ENCODE measurements around the gene DIO1.

DIO1 gene

GRCh38 chr1:53894644-53895043 is 657 bp downstream of the DIO1 start:
- H3K36me3 ChIP-seq (ENCODE audit: insufficient read depth, low read length): no peaks in the 10 kb centered on the region
- H3K4me3 ChIP-seq (ENCODE audit: low read depth, low read length): no peak overlapping the region
- peaks cover 25% of the 10 kb centered on the region for H3K4me1 ChIP-seq (ENCODE audit: control insufficient read depth, insufficient read depth, low read length, unreplicated experiment)
- no peaks in the 10 kb centered on the region for H3K27me3 ChIP-seq (ENCODE audit: insufficient read depth, low read length)
- no peak overlapping the region for H3K27ac ChIP-seq (ENCODE audit: low read depth, low read length)
- no peak overlapping the region for H2AFZ ChIP-seq (ENCODE audit: low read length, unreplicated experiment)
- H3K79me2 ChIP-seq (ENCODE audit: control insufficient read depth, insufficient read depth, low read length, unreplicated experiment): no peaks in the 10 kb centered on the region

DNA sequence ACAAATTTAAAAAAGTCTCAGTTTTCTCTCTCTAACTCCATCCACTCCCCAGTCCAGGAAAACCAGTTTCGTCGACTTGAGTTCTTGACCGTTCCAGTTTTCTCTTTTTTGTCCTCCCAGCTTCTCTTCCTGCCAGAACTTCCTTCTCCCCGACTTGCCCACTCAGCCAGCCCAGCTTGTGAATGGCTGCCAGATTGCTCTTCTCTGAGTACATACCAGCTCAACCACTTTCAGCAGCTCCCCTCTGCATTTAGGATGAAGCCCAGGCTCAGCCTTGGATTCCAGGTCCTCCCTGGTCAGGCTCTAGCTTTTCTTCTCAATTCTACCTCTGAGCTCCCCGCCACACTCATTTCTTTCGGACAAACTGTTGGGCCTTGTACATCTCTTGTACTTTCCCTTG is 1.4 kb downstream of the DIO1 start:
- Histone ChIP-seq H3K27ac (ENCODE audit: low read depth, low read length) (no peak overlapping the region), H3K27me3 (ENCODE audit: insufficient read depth, low read length) (no peaks in the 10 kb centered on the region), H3K4me1 (ENCODE audit: control insufficient read depth, insufficient read depth, low read length, unreplicated experiment) (peaks cover 27% of the 10 kb centered on the region), H3K79me2 (ENCODE audit: control insufficient read depth, insufficient read depth, low read length, unreplicated experiment) (no peaks in the 10 kb centered on the region), H2AFZ (ENCODE audit: low read length, unreplicated experiment) (no peak overlapping the region), H3K36me3 (ENCODE audit: insufficient read depth, low read length) (no peaks in the 10 kb centered on the region), H3K4me3 (ENCODE audit: low read depth, low read length) (no peak overlapping the region)

GRCh38 chr1:53896635-53897229 is 2.7 kb downstream of the DIO1 start:
- H3K36me3 ChIP-seq (ENCODE audit: insufficient read depth, low read length): no peaks in the 10 kb centered on the region
- no peaks in the 10 kb centered on the region for H3K79me2 ChIP-seq (ENCODE audit: control insufficient read depth, insufficient read depth, low read length, unreplicated experiment)
- H3K27ac ChIP-seq (ENCODE audit: low read depth, low read length): peak overlapping the region; percentile 36
- peaks cover 20% of the 10 kb centered on the region for H3K4me1 ChIP-seq (ENCODE audit: control insufficient read depth, insufficient read depth, low read length, unreplicated experiment)
- no peak overlapping the region for H2AFZ ChIP-seq (ENCODE audit: low read length, unreplicated experiment)
- H3K27me3 ChIP-seq (ENCODE audit: insufficient read depth, low read length): no peaks in the 10 kb centered on the region
- no peak overlapping the region for H3K4me3 ChIP-seq (ENCODE audit: low read depth, low read length)

GRCh38 chr1:53899206-53899628 is 5.2 kb downstream of the DIO1 start:
- Histone ChIP-seq H3K27ac (ENCODE audit: low read depth, low read length) (no peak overlapping the region), H3K79me2 (ENCODE audit: control insufficient read depth, insufficient read depth, low read length, unreplicated experiment) (no peaks in the 10 kb centered on the region), H3K4me3 (ENCODE audit: low read depth, low read length) (no peak overlapping the region), H2AFZ (ENCODE audit: low read length, unreplicated experiment) (no peak overlapping the region), H3K27me3 (ENCODE audit: insufficient read depth, low read length) (no peaks in the 10 kb centered on the region), H3K36me3 (ENCODE audit: insufficient read depth, low read length) (no peaks in the 10 kb centered on the region), H3K4me1 (ENCODE audit: control insufficient read depth, insufficient read depth, low read length, unreplicated experiment) (peaks cover 20% of the 10 kb centered on the region)

DNA sequence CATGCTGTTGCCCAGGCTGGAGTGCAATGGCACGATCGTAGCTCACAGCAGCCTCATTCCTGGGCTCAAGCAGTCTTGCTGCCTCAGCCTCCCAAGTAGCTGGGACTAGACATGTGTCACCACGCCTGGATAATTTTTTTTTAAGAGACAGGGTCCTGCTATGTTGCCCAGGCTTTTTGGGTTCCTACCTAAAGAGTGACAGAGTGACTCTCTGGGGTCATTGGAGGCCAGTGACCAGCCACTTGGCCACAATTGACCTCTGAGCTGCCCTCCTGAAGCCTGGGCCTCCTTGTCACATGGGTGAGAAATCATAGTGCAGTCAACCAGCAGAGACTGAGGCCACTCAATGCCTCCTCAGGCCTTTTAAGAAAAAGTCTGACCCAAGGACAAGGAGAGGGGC is 5.7 kb downstream of the DIO1 start:
- Histone ChIP-seq H3K27me3 (ENCODE audit: insufficient read depth, low read length) (no peaks in the 10 kb centered on the region), H3K4me3 (ENCODE audit: low read depth, low read length) (no peak overlapping the region), H2AFZ (ENCODE audit: low read length, unreplicated experiment) (no peak overlapping the region), H3K4me1 (ENCODE audit: control insufficient read depth, insufficient read depth, low read length, unreplicated experiment) (peaks cover 20% of the 10 kb centered on the region), H3K36me3 (ENCODE audit: insufficient read depth, low read length) (no peaks in the 10 kb centered on the region), H3K79me2 (ENCODE audit: control insufficient read depth, insufficient read depth, low read length, unreplicated experiment) (no peaks in the 10 kb centered on the region), H3K27ac (ENCODE audit: low read depth, low read length) (no peak overlapping the region)

DNA sequence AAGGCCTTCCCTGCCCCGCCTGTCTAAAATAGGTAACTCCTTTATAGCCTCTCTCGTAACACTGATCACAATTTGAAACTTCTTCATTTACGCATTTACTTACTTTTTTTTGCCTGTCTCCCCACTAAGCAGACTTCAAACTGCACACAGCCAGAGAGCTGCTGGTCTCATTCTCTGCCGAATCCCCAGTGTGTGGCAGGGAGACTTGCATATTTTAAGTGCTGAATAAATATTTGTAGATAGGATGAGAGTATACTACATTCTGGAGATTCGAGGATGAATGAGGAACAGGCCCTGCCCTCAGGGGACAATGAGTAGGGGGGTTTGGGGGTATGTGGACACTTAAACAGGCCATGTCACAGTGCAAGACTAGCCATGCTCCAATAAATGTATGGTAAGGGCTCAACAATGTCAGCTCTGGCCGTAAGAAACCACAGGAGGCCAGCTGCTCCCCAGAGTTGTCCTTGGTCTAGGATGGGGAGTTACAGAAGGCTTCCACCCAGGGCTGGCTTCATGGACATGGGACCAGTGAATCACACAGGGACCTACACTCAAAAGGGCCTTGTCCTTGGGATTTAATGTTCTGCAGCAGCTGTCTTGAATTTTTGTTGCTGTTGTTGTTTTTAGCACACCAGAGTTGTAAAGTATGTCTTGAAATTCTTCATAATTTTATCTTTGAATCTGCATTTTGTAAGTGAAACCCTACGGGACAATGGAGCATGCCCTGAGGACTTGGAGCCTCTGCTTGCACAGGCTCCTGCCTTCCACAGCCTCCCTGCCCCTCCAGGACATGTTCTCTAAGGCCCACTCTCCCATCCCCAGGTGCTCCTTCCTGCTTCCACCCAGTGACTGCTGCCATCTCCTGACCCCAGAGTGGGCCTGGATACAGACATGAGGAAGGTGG is 8.5 kb downstream of the DIO1 start:
- Histone ChIP-seq H3K79me2 (ENCODE audit: control insufficient read depth, insufficient read depth, low read length, unreplicated experiment) (no peaks in the 10 kb centered on the region), H3K27ac (ENCODE audit: low read depth, low read length) (no peak overlapping the region), H3K4me3 (ENCODE audit: low read depth, low read length) (no peak overlapping the region), H3K4me1 (ENCODE audit: control insufficient read depth, insufficient read depth, low read length, unreplicated experiment) (peaks cover 13% of the 10 kb centered on the region), H3K36me3 (ENCODE audit: insufficient read depth, low read length) (no peaks in the 10 kb centered on the region), H2AFZ (ENCODE audit: low read length, unreplicated experiment) (no peak overlapping the region), H3K27me3 (ENCODE audit: insufficient read depth, low read length) (no peaks in the 10 kb centered on the region)

DNA sequence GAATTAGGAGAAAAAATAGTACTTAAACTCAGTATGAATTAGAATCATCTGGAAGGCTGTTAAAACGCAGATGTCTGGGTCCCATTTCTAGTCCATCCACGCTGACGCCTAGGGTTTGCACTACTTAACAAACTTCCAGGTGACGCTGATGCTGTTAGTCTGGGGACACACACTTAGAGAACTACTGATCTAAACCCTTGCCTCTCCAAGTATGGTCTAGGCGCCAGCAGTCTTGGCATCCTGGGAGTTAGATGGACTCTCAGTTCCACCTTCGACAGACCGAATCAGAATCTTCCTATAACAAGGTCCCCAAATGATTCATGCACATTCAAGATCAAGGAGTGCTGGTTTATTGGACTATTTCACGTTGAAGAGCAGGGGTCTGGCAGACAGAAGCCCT is 11.5 kb downstream of the DIO1 start:
- no peaks in the 10 kb centered on the region for H3K27me3 ChIP-seq (ENCODE audit: insufficient read depth, low read length)
- no peaks in the 10 kb centered on the region for H3K79me2 ChIP-seq (ENCODE audit: control insufficient read depth, insufficient read depth, low read length, unreplicated experiment)
- no peaks in the 10 kb centered on the region for H3K4me1 ChIP-seq (ENCODE audit: control insufficient read depth, insufficient read depth, low read length, unreplicated experiment)
- no peak overlapping the region for H3K27ac ChIP-seq (ENCODE audit: low read depth, low read length)
- H3K36me3 ChIP-seq (ENCODE audit: insufficient read depth, low read length): no peaks in the 10 kb centered on the region
- no peak overlapping the region for H3K4me3 ChIP-seq (ENCODE audit: low read depth, low read length)
- H2AFZ ChIP-seq (ENCODE audit: low read length, unreplicated experiment): no peak overlapping the region

DNA sequence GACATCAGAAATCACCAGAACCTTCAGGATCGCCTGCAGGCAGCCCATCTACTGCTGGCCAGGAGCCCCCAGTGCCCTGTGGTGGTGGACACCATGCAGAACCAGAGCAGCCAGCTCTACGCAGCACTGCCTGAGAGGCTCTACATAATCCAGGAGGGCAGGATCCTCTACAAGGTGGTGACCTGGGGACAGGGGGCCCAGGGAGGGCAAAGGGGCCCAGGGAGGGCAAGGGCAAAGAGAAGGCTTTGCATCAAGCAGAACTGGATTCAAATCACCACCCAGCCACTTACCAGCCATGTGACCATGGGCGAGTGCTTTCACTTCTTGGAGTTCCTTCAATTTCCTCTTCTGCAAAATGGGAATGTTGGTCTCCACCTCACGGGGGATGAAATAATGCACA is 12.1 kb downstream of the DIO1 start:
- H2AFZ ChIP-seq (ENCODE audit: low read length, unreplicated experiment): no peak overlapping the region
- no peak overlapping the region for H3K27ac ChIP-seq (ENCODE audit: low read depth, low read length)
- no peak overlapping the region for H3K4me3 ChIP-seq (ENCODE audit: low read depth, low read length)
- H3K4me1 ChIP-seq (ENCODE audit: control insufficient read depth, insufficient read depth, low read length, unreplicated experiment): no peaks in the 10 kb centered on the region
- H3K36me3 ChIP-seq (ENCODE audit: insufficient read depth, low read length): no peaks in the 10 kb centered on the region
- H3K79me2 ChIP-seq (ENCODE audit: control insufficient read depth, insufficient read depth, low read length, unreplicated experiment): no peaks in the 10 kb centered on the region
- H3K27me3 ChIP-seq (ENCODE audit: insufficient read depth, low read length): no peaks in the 10 kb centered on the region

DNA sequence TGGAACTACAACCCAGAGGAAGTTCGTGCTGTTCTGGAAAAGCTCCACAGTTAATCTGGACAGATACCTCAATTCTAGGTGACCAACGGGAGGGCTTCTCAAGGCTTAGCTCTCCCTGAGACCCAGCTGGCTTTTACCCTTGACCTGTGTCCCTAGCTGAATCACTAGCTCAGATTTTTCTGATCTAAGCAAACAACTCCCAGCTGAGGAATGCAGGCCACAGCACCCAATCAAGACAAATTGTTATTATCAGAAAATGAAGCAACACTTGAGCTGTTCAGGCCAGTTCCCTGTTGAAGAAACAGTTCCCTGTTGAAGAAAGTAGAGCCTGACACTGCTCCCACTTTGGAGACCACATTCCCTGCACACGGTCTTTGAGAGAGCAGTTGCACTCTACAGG is 16.0 kb downstream of the DIO1 start:
- Histone ChIP-seq H3K4me1 (ENCODE audit: control insufficient read depth, insufficient read depth, low read length, unreplicated experiment) (no peaks in the 10 kb centered on the region), H3K27ac (ENCODE audit: low read depth, low read length) (no peak overlapping the region)

GRCh38 chr1:53911442-53911841 is 17.5 kb downstream of the DIO1 start:
- H2AFZ ChIP-seq (ENCODE audit: low read length, unreplicated experiment): no peak overlapping the region
- no peaks in the 10 kb centered on the region for H3K27me3 ChIP-seq (ENCODE audit: insufficient read depth, low read length)
- no peak overlapping the region for H3K4me3 ChIP-seq (ENCODE audit: low read depth, low read length)
- H3K4me1 ChIP-seq (ENCODE audit: control insufficient read depth, insufficient read depth, low read length, unreplicated experiment): no peaks in the 10 kb centered on the region
- H3K27ac ChIP-seq (ENCODE audit: low read depth, low read length): no peak overlapping the region
- H3K79me2 ChIP-seq (ENCODE audit: control insufficient read depth, insufficient read depth, low read length, unreplicated experiment): no peaks in the 10 kb centered on the region
- H3K36me3 ChIP-seq (ENCODE audit: insufficient read depth, low read length): 0 out of 2 replicates have a peak, but pooled peaks cover 5% of the 10 kb centered on the region

More for the DNA sequence above, 16.0 kb downstream of the DIO1 start:
- Histone ChIP-seq H2AFZ (ENCODE audit: low read length, unreplicated experiment) (no peak overlapping the region), H3K4me3 (ENCODE audit: low read depth, low read length) (no peak overlapping the region), H3K36me3 (ENCODE audit: insufficient read depth, low read length) (0 out of 2 replicates have a peak, but pooled peaks cover 5% of the 10 kb centered on the region), H3K79me2 (ENCODE audit: control insufficient read depth, insufficient read depth, low read length, unreplicated experiment) (no peaks in the 10 kb centered on the region), H3K27me3 (ENCODE audit: insufficient read depth, low read length) (no peaks in the 10 kb centered on the region)

All from ACC112 (cell line).